ENCODE results near the gene MUC3A.

The MUC3A gene

GRCh38 chr7:100946766-100947365 is 2.5 kb upstream of the MUC3A start:
- no peak for DNase-seq (ENCODE audit: low read depth, low spot score)

- DNase-seq (ENCODE audit: low read depth, low spot score): no peak
Measured at GRCh38 chr7:100947792-100948191, 1.5 kb upstream of the MUC3A start.

DNA sequence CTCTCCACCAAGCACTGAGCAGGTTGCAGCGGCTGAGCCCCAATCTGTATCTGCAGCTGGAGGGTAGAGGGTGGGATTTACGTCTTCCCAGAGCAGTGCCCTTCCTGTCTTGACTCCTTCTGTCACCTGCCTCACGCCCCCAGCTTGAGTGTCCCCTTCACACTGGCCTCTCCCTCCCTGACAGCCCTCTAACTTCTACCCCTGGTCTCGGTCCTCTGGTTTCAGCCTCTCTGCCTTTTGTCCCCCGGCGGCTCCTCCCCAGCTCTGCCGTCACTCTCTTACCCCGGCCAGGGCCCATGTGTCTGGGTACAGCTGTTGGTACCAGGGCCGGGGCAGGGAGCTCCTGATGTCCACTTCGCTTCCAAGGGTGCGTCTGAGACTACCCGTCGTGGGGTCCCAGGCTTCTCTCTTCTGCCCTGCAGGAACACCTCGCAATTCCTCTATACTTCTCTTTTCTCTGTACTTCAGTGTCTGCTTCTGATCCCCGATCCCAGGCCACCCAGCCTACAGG is 654 bp downstream of the MUC3A start:
- no peak for DNase-seq (ENCODE audit: low read depth, low spot score)

GRCh38 chr7:100951172-100951571 is 1.8 kb downstream of the MUC3A start:
- DNase-seq (ENCODE audit: low read depth, low spot score): no peak

- no peak for DNase-seq (ENCODE audit: low read depth, low spot score)
Measured at GRCh38 chr7:100951888-100952560, 2.7 kb downstream of the MUC3A start.

DNA sequence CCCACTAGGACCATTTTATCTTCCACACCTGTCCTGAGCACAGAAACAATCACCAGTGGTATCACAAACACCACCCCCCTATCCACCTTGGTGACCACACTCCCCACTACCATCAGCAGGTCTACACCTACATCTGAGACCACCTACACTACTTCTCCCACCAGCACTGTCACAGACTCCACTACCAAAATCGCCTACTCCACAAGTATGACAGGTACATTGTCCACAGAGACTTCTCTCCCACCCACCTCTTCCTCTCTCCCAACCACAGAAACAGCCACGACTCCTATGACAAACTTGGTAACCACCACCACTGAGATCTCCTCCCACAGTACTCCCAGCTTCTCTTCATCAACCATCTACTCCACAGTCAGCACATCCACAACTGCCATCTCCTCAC is 3.3 kb downstream of the MUC3A start:
- DNase-seq (ENCODE audit: low read depth, low spot score): no peak

- no peak for DNase-seq (ENCODE audit: low read depth, low spot score)
Measured at GRCh38 chr7:100957832-100958421, 8.6 kb downstream of the MUC3A start.

DNA sequence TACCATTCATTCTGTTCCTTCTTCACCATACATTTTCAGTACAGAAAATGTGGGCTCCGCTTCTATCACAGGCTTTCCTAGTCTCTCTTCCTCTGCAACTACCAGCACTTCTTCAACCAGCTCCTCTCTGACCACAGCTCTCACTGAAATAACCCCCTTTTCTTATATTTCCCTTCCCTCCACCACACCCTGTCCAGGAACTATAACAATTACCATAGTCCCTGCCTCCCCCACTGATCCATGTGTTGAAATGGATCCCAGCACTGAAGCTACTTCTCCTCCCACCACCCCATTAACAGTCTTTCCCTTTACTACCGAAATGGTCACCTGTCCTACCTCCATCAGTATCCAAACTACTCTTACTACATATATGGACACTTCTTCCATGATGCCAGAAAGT is 10.6 kb downstream of the MUC3A start:
- no peak for DNase-seq (ENCODE audit: low read depth, low spot score)

DNA sequence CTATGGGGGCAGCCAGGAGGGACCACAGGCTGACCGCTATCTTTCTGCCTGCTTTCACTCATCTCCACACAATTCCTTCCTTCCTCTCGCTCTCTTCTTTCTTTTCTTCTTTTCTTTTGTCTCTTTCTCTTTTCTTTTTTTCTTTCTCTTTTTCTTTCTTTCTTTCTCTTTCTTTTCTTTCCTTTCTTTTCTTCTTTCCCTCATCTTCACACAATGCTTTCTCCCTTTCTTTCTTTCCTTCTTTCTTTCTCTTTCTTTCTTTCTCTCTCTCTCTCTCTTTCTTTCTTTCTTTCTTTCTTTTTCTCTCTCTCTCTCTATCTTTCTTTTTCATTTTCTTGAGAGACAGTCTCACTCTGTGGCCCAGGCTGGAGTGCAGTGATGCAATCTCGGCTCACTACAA is 13.2 kb downstream of the MUC3A start:
- no peak for DNase-seq (ENCODE audit: low read depth, low spot score)

- DNase-seq (ENCODE audit: low read depth, low spot score): no peak
Measured at GRCh38 chr7:100963386-100963785, 14.1 kb downstream of the MUC3A start.

DNA sequence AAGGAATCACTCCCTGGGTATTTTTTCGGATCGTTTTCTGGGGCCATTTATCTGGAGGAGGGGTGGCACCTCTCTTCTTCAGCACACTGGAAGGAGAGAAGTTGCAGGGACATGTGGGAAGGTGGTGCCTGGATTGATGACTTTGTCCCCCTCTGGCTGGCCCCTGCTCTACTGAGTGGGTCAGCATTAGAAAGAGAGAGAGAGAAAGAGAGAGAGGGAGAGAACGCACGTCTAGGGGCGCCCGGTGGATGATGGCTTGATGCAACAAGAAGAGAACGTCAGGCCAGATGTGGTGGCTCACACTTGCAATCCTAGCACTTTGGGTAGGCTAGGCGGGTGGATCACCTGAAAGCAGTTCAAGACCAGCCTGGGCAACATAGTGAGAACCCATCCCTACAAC is 14.5 kb downstream of the MUC3A start:
- DNase-seq (ENCODE audit: low read depth, low spot score): no peak

- DNase-seq (ENCODE audit: low read depth, low spot score): no peak
Measured at GRCh38 chr7:100964630-100965029, 15.3 kb downstream of the MUC3A start.

GRCh38 chr7:100965045-100965722 is 15.8 kb downstream of the MUC3A start:
- DNase-seq (ENCODE audit: low read depth, low spot score): no peak

GRCh38 chr7:100965723-100966541 is 16.6 kb downstream of the MUC3A start:
- DNase-seq (ENCODE audit: low read depth, low spot score): peak; percentile 48

GRCh38 chr7:100966542-100967291 is 17.4 kb downstream of the MUC3A start:
- no peak for DNase-seq (ENCODE audit: low read depth, low spot score)

DNA sequence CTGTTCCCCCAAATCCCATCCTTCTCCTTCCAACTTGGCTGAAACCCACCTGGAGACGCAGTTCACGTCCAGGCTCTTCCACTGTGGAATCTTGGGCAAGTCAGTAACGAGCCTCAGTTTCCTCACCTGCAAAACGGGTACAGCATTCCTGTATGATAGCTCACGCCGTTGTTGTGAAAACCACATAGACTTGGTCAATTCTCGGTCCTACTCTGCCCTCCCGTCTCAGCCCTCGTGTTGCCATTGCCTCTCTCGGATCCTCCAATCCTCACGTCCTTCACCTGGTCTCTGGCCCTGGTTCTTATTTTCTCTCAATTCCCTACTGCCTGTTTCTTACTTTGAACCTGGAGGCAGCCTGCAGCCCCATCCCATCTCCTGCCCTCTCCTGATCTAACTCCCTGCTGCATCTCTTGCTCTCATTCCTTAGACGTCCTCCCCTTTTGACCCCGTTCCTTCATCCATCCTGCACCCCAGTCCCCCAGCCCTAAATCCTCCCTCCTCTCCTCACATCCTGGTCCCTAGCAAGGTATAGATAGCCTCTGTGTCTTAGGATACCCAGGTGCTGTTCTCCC is 18.0 kb downstream of the MUC3A start:
- DNase-seq (ENCODE audit: low read depth, low spot score): no peak

- DNase-seq (ENCODE audit: low read depth, low spot score): no peak
Measured at GRCh38 chr7:100968031-100968430, 18.7 kb downstream of the MUC3A start.

DNA sequence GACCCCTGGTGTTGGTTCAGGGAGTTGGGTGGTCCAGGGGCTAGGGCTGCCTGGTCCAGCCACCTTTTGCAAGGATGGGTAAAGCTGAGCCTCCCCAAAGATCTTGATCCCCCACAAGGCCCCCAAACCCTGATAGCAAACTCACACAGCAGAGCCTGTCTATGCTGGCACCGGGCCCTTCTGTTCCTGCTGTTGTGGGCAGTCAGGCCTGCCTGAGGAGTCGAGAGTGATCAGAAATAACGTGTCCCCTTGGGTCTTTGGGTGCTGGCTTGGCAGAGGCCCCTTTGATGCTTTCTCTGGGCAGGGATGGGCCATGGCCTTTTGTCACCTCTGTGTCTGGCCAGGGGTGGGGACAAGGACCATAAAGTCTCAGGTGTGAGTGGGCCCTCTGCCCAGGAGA is 19.3 kb downstream of the MUC3A start:
- DNase-seq (ENCODE audit: low read depth, low spot score): no peak

DNA sequence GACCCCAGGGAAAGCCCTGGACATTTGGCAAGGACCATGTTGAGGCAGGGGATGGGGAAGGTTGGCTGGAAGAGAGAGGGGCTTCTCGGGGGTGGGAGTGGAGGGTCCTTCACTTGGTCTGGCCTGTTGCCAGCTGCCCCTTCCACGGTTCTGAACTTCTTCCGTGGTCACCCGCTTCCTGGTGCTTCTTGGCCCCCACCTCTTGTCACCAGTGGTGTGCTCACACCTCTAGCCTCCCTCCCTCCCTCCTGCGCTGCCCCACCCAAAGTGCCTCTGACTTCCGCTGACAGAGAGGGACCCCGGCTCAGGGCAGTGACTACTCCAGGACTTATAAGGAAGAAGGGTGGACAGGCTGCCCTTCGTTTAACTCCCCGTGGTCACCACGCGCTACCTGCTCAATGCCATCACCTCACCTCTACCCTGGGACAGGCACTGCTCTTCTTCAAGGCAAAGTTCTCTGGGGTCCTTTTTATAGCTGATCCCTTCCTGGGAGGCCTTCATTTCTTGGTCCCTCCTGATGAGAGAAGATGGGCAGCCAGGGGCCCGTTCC is 19.8 kb downstream of the MUC3A start, which contains the start of gene MUC12:
TSS of gene MUC12 (plus strand) at position 500 of the 550 bp plus-strand sequence. CDS start 58 bp downstream, outside the sequence.
- no peak for DNase-seq (ENCODE audit: low read depth, low spot score)
